Limb (tissue), 2 donors: ENCODE measurements around the gene ADAMTS16.

Experiments used
- DNase-seq, 2 donors: peaks; one replicate each; pipeline ENCODE4 v3.0.0-alpha.2; 2016; ENCODE audit errors: extremely low spot score in 2 of 2

Gene ADAMTS16

GRCh38 chr5:5141339-5141599 is 1.1 kb downstream of the ADAMTS16 start:
- DNase-seq, result no peak

GRCh38 chr5:5141625-5142525 is 1.7 kb downstream of the ADAMTS16 start:
- DNase-seq, result peak; percentile 57 to 80

GRCh38 chr5:5144441-5144840 is 4.3 kb downstream of the ADAMTS16 start:
- no peak for DNase-seq

- DNase-seq, result no peak
Measured at GRCh38 chr5:5145651-5146529, 5.8 kb downstream of the ADAMTS16 start.

- DNase-seq, result no peak
Measured at GRCh38 chr5:5146530-5147160, 6.5 kb downstream of the ADAMTS16 start.

- DNase-seq, result no peak
Measured at GRCh38 chr5:5149154-5149553, 9.0 kb downstream of the ADAMTS16 start.

GRCh38 chr5:5150667-5151066 is 10.5 kb downstream of the ADAMTS16 start:
- DNase-seq, result no peak

- no peak for DNase-seq
Measured at GRCh38 chr5:5154733-5155132, 14.6 kb downstream of the ADAMTS16 start.

- no peak for DNase-seq
Measured at GRCh38 chr5:5155617-5156016, 15.5 kb downstream of the ADAMTS16 start.

GRCh38 chr5:5156471-5157082 is 16.4 kb downstream of the ADAMTS16 start:
- peak in 1 of 2 donors; percentile 24 for DNase-seq

GRCh38 chr5:5158472-5158895 is 18.4 kb downstream of the ADAMTS16 start:
- DNase-seq, result no peak

GRCh38 chr5:5159282-5160103 is 19.4 kb downstream of the ADAMTS16 start:
- no peak for DNase-seq

GRCh38 chr5:5164163-5164562 is 24.0 kb downstream of the ADAMTS16 start:
- no peak for DNase-seq

GRCh38 chr5:5165541-5166002 is 25.4 kb downstream of the ADAMTS16 start:
- no peak for DNase-seq

GRCh38 chr5:5169466-5169865 is 29.3 kb downstream of the ADAMTS16 start:
- DNase-seq, result no peak

- no peak for DNase-seq
Measured at GRCh38 chr5:5178136-5178535, 38.0 kb downstream of the ADAMTS16 start.

- no peak for DNase-seq
Measured at GRCh38 chr5:5178580-5178979, 38.5 kb downstream of the ADAMTS16 start.

GRCh38 chr5:5179079-5179478 is 38.9 kb downstream of the ADAMTS16 start:
- DNase-seq, result no peak

GRCh38 chr5:5179597-5179996 is 39.5 kb downstream of the ADAMTS16 start:
- no peak for DNase-seq

- DNase-seq, result no peak
Measured at GRCh38 chr5:5181650-5182324, 41.7 kb downstream of the ADAMTS16 start.
